HepG2 (cell line): Measurements from ENCODE around the gene TBC1D24.

ENCODE experiments used
- ZNF83 ChIP-seq: sonication (generic); formaldehyde crosslinking; IDR thresholded peaks from 2 replicates; pipeline ENCODE4 v1.4.0; 2020; ENCODE audit warnings: missing genetic modification reagents, mild to moderate bottlenecking, borderline replicate concordance
- TF ChIP-seq, protein P1 (sequence below): sonication (generic); formaldehyde crosslinking; IDR thresholded peaks from 2 replicates; pipeline ENCODE4 v1.4.0; 2020; ENCODE audit warnings: mild to moderate bottlenecking, missing genetic modification reagents

GRCh38 chr16:2467528-2468232 is 7.2 kb upstream of the TBC1D24 start:
- TF ChIP-seq ZNF83 (CRISPR knock-in tag) = no peak
- TF ChIP-seq, protein P1, sequence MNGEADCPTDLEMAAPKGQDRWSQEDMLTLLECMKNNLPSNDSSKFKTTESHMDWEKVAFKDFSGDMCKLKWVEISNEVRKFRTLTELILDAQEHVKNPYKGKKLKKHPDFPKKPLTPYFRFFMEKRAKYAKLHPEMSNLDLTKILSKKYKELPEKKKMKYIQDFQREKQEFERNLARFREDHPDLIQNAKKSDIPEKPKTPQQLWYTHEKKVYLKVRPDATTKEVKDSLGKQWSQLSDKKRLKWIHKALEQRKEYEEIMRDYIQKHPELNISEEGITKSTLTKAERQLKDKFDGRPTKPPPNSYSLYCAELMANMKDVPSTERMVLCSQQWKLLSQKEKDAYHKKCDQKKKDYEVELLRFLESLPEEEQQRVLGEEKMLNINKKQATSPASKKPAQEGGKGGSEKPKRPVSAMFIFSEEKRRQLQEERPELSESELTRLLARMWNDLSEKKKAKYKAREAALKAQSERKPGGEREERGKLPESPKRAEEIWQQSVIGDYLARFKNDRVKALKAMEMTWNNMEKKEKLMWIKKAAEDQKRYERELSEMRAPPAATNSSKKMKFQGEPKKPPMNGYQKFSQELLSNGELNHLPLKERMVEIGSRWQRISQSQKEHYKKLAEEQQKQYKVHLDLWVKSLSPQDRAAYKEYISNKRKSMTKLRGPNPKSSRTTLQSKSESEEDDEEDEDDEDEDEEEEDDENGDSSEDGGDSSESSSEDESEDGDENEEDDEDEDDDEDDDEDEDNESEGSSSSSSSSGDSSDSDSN (CRISPR knock-in tag) = no peak
